NCI-H2029 (cell line): Measurements from ENCODE around the gene FBXW10.
"Not testable (repeated sequence)": the region's sequence is repeated elsewhere in the genome, so short reads cannot be mapped to it uniquely, and the experiment has no call there.

Experiments
- DNase-seq: peaks from one replicate; lab custom pipeline; 2025; lab: John Stamatoyannopoulos, UW

The FBXW10 gene

GRCh38 chr17:18743699-18744421 lies at the start of gene FBXW10:
Gene FBXW10, plus strand, starts transcription at chr17:18744054. Its CDS starts 191 bp downstream, at chr17:18744245.
- DNase-seq = not testable (repeated sequence)

DNA sequence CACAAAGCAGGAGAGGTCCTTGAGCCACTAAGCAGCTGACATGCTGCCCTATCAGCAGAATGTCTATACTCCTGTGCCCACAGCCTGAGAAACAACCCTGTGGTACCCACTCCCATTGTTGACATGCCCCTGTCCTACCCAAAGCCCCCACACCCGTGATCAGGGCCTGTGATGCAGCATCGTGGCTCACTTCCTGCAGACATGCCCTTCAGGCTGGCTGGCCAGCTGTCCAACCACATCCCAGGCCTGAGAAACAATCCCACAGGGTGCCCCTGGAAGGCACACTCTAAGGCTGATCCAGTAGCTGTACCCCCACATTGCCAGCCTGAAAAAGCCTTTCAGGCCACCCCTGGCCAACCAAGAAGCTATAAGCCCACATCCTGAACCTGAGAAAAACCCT lies 48.7 kb upstream of the FBXW10 start:
- DNase-seq = not testable (repeated sequence)

DNA sequence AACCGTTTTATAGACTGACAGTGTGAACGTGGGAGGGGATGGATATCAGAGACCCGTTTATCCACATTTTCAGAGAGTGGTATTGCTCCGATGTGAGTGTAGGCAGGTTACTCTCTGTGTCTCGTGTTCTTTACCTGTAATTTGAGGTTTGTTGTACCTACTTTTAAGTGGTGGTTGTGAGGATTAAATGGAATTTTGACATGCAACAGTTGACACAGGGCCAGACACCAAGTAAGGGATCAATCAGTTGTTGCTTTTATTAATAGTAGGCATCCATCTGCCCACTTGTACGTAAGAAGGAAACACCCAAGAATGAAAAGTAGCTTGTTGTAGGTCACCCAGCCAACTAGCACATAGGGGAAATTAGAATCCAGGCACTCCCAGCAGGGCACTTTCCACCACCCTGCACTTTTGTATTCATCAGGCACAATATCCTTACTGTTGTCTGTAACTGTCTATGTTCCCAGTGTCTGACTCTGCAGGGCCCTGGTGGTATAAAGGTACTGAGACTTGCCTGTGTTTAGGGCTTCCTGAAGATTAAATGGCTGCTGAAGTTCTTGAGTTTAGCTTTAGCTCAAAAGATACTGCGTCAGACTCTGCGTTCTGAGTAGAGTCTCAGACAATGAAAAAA lies 45.3 kb upstream of the FBXW10 start:
- DNase-seq = not testable (repeated sequence)

- not testable (repeated sequence) for DNase-seq
These were observed 37.9 kb upstream of the FBXW10 start for GRCh38 chr17:18705955-18706354.

- DNase-seq = not testable (repeated sequence)
These were observed 35.6 kb upstream of the FBXW10 start for GRCh38 chr17:18708215-18708614.

GRCh38 chr17:18712354-18712999 lies 31.4 kb upstream of the FBXW10 start:
- DNase-seq = peak; percentile 15

DNA sequence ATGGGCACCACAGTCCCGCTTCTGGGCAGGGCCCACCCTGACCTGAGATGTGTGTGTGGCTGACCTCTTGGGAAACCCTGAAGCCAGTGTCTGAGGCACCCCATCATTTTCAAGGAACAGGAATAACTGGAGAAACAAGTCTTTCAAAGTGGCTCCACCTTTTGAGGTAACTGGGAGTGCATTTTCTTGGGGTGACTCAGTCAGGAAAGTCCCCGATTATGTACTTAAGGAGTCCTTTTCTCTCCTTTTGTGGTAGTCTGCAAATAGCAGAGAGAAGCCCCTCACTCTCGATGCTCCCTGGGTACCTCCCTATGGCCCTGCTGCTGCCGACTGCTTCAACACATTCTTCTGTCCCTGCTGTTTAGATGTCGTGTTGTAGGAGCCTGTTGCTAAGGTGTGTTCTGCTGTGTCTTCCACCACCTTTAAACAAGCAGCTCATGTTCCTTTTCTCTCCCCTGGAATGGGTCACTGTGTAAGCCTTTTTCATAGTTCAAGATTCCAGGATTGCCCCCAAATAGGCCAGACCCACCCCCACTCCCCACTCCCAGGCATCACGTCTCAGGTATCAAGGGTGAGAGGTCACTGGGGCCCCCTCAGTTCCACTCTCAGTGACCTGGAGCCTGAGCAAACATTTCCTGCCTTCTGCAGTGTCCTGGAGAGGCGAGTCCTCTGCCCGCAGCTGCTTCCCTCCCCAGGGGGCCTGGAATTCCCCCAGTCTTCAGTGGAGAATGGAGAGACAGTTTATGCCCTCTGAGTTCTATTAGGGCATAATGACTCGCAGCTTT lies 25.0 kb upstream of the FBXW10 start:
- DNase-seq = not testable (repeated sequence)

- not testable (repeated sequence) for DNase-seq
These were observed 24.3 kb upstream of the FBXW10 start for GRCh38 chr17:18719428-18720110.

DNA sequence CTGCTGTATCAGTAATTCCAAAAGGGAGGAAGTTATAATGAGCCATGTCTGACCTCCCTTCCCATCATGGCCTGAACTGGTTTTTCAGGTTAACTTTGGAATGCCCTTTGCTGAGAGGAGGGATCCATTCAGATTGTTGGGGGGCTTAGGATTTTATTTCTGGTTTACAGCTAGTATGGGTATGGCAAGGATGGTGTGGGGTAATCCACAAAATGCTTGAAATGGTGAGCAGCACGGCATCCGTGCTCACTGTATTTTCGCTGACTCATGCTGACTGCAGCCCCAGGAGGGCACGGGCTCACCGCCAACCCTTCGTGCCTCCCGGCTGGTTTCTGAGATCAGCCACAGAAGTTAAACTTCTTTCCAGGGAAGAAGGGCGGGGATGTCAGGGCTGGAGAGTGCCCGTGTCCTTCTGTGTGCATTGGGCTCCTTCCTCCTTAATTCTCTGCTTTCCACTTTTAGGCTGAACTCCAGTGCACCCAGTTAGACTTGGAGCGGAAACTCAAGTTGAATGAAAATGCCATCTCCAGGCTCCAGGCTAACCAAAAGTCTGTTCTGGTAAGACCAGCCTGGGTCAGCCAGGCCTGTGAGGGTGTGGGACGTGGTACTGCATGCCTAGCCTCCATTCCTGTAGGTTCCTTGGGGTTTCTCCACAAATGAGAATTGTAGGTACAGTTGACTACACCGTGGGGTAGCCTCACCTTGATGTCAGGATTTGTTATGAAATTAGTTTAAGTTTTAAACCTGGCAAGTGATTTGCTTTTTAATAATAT lies 21.9 kb upstream of the FBXW10 start:
- not testable (repeated sequence) for DNase-seq

DNA sequence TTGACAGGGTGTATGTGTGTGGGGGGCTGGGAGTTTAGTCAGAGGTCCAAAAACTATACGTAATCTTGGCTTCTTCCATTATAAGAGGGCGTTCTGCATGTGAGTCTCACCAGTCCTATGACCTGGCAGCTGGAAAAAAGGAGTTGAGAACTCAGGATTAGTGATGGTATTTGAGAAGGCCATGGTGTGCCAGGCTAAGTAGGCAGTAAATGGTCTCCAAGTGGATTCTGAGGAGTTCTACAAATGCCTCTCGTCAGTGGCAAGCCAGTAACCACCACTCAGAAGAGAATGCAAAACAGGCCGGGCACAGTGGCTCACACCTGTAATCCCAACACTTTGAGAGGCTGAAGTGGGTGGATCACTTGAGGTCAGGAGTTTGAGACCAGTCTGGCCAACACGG lies 21.2 kb upstream of the FBXW10 start:
- not testable (repeated sequence) for DNase-seq

- DNase-seq = not testable (repeated sequence)
These were observed 20.3 kb upstream of the FBXW10 start for GRCh38 chr17:18723509-18723908.

GRCh38 chr17:18732438-18732837 lies 11.4 kb upstream of the FBXW10 start:
- not testable (repeated sequence) for DNase-seq

- not testable (repeated sequence) for DNase-seq
These were observed 10.5 kb upstream of the FBXW10 start for GRCh38 chr17:18733350-18733749.

DNA sequence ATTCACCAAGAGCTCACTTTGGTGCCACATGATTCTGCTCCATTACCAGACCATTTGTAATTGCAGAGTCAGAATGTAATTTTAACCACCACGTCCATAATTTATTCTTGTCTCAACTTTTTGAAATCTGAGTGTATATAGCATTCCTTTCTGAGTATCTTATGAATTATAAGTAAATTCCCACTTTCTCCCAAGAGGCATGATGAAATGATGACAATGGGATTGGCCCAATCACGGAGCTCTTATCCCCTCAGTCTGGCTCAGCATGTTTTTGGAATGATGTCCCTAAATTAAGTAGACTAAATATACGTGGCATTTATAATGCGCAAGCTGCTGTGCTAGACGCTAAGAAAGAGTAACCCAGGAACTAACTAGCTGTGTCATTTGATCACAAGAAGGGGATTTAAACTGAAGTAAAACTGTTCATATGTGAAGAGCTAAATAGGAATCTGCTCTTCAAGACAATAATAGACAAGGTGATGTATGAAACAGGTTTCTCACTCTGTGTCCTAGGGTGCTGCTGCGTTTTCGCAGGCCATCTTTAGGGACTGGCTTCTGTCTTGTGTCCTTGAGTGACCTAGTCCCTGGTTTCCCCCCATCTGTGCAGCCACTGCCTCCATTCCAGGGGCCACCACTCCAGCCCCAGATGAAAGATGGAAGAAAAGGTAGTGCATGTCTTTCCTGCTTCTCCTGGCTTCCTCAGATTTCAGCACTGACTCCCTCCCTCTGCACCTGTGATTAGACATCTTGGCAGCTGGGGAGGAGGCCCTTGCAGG lies 4.0 kb upstream of the FBXW10 start:
- DNase-seq = not testable (repeated sequence)

DNA sequence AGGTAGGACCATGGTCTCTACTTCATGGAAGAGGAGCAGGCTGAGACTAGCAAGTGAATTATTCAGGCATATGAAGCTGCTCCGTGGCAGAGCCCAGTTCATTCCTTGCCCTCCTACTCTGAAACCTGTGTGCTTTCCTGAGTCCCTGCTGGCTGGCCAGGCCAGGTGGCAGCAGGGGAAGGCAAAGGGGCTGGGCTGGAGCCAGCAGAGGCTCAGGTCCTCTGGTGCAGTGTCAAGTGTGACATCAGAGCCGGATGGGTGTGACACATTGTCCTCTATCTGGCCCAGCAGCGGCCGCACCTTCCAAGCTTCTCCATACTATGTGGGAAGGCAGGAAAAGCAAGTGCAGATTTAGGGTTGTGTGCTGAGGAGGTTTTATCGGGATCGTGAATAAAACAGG lies 2.6 kb upstream of the FBXW10 start:
- DNase-seq = peak; percentile 24

- DNase-seq = not testable (repeated sequence)
These were observed 872 bp downstream of the FBXW10 start for GRCh38 chr17:18744726-18745125.

DNA sequence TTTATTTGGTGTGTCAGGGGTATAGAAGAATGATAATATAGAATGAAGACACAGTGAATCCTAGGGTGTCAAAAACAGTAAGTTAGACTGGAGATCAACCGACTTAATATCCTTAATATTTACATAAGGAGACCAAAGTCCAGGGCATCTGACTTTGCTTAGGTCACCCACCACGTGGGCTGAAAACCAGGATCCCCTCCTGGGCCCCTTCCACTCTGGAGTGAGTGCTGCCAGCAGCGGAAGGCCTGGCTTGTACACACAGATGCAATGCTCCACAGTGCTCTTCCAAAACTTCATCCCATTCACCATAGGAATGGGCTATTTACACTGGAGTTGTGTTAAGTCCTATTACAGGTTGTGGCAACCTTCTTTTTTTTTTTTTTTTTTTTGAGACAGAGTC lies 2.7 kb downstream of the FBXW10 start:
- not testable (repeated sequence) for DNase-seq

GRCh38 chr17:18747501-18747900 lies 3.6 kb downstream of the FBXW10 start:
- not testable (repeated sequence) for DNase-seq

DNA sequence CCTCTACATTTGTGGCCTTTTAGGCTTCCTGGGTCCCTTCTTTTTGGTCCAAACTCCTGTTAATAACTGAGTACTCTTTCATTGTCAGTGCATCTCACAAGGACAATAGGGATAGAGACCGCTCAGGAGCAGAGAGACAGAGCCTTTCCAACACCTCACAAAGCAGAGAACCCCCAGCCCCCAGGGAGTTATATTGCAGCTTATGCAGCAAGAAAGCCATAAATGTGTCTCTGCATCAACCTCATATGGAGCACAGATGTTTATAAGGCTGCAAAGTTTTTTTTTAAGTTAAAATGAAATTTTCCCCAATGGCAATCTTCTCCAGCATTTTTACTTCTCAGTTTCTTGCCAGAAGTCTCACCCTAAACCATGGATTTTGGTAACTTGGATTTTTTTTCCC lies 6.4 kb downstream of the FBXW10 start:
- not testable (repeated sequence) for DNase-seq
